LoVo (cell line): Measurements from ENCODE around the gene CACNA1H.
"Not testable (repeated sequence)": the region's sequence is repeated elsewhere in the genome, so short reads cannot be mapped to it uniquely, and the experiment has no call there.

Experiments used
- DNase-seq: peaks from one replicate; pipeline ENCODE4 v3.0.0-alpha.2; 2016; ENCODE audit warnings: low spot score

Gene CACNA1H

DNA sequence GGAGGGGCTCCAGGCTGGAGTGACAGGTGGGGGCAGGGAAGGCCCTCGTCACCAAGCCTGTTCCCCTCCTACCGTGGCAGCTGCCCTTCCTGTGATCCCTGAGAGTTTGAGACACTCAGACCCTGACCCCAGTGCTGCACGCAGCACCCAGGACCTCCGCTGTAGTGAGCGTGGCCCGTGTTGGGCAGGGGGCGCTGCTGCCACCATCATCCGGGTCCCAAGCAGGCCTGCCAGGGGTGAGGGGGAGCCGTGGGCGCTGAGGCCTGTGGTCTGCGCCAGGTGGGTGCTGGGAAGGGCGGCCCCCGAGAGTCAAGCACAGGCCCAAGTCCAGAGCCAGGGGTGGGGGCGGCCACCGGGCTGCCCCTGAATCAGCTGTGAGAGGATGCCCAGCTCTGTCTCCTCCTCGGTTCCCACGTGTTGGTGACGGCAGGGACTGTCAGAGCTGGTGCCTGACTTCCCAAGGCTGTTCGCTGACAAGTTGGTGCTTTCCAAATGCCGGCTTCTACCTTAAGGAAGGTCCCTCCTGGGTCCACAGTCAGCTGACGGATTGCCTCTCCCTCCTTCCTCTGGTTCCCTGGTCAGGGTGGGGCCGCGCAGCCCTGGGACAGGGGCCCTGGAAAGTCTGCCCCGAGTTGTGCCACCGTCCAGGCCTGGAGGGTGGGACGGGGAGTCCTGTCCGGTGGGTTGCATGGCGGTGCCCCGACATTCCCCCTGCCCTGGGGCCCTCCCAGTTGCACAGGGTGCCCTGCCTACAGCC lies 41.1 kb downstream of the CACNA1H start:
- no peak for DNase-seq

DNA sequence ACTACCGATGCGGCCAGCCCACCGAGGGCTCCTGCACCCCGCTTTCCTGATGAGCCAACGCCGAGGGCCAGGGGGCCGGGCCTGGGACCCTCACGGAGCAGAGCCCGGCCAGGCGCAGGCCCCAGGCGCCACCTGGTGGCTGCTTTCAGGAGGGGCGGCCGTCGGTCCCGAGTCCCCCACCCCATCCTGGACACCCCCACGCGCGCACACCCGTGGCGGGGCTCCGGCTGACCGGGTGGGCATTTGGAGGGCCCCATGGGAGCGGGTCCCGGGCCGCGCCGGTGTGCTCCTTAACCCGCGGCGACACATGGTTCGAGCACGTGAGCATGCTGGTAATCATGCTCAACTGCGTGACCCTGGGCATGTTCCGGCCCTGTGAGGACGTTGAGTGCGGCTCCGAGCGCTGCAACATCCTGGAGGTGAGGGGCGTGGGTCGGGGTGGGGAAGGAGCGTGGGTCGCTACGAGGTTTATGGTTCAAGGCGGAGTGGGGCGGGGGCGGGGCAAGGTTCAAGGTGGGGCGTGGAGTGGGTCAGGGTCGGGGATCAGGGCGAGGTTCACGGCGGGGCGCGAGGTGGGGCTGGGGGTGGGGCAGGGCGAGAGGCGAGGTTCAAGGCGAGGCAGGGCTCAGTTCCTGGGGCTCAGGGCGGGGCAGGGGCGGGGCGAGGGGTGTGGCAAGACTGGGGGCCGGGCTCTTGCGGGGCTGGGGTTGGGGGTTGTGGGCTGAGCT lies 41.9 kb downstream of the CACNA1H start:
- no peak for DNase-seq

DNA sequence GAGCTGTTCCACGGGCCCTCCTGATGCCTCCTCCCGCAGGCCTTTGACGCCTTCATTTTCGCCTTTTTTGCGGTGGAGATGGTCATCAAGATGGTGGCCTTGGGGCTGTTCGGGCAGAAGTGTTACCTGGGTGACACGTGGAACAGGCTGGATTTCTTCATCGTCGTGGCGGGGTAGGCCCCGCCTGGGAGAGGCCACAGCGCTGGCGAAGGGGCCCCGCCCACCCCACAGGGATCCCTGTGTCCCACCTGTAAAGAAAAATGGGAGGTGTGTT lies 42.4 kb downstream of the CACNA1H start:
- no peak for DNase-seq

DNA sequence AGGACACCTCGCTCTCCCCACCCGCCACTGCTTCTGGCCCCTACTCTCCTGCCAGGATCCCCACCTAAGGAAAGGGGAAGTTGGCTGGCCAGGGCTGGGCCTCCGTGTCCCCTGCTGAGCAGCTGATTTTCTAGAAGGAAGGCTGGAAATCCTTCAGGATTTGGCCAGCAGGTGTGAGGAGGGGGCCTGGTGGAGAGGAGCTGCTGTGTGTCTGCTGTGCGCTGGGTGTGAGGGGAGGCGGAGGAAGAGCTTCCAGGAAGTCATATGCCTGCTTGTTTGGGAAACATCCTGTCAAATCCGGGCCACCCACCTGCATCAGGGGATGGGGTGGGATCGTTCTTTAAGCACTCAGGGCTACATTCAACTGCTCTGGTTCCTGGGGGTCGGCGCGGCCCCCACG lies 43.6 kb downstream of the CACNA1H start:
- no peak for DNase-seq

DNA sequence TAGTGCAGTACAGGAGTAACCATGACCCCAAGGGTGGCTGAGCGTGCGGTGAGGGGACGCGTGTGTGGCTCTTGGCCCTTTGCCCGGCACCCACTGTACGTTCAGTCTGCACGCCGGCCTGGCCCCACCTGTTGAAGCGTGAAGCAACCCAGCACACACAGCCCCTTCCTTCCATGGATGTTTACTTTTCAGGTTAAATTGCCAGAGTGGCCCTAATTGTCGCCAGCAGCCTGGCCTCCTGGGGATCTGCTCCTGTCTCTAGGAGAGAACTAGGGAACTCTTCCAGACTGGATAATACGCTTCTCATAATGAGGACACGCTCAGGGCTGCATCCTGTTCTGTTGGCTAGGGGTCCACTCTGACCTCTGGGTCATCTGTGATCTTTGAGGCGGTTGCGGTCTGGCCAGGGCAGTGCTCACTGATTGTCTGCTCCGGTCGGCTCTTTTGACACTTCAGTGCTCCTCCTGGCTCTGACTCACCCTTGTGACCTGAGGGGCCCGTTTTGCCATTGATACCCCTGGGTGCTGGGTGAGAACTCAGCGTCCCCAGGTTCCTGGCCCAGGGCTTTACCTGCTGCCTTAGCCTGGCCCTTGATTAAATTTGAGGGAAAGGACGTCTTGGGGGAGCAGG lies 44.4 kb downstream of the CACNA1H start:
- DNase-seq: no peak

DNA sequence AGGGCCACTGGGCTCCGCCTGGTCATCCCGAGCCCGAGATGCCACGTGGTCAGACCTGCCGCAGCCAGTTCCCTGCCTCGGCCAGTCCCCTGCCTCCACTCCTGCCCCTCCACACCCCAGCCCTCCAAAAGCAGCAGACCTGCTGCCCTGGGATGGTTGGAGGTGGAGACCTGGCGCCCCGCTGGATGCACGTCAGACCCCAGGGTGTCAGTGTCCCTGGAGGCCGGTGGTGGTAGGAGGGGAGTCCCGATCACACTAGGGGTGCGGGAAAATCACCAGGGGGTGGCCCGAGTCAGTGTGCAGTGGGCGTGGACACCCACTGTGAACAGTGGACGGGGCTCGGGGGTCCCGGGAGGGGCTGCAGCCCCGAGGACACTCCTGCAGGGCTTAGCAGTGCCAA lies 45.3 kb downstream of the CACNA1H start:
- DNase-seq: no peak

DNA sequence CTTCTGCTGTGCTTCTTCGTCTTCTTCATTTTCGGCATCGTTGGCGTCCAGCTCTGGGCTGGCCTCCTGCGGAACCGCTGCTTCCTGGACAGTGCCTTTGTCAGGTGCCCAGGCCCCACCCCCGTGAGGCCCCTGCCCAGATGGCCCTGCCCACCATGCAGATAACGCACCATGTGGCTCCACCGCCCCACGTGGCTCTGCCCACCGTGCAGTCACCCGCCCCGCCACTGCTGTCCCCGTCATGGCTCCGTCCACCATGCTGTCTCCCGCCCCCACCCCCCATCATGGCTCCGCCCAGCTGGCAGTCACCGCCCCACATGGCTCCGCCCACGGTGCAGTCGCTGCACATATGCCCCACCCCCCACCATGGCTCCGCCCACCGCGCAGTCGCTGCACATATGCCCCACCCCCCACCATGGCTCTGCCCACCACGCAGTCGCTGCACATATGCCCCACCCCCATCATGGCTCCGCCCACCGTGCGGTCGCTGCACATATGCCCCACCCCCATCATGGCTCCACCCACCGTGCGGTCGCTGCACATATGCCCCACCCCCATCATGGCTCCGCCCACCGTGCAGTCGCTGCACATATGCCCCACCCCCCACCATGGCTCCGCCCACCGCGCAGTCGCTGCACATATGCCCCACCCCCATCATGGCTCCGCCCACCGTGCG lies 45.9 kb downstream of the CACNA1H start:
- DNase-seq: not testable (repeated sequence)

DNA sequence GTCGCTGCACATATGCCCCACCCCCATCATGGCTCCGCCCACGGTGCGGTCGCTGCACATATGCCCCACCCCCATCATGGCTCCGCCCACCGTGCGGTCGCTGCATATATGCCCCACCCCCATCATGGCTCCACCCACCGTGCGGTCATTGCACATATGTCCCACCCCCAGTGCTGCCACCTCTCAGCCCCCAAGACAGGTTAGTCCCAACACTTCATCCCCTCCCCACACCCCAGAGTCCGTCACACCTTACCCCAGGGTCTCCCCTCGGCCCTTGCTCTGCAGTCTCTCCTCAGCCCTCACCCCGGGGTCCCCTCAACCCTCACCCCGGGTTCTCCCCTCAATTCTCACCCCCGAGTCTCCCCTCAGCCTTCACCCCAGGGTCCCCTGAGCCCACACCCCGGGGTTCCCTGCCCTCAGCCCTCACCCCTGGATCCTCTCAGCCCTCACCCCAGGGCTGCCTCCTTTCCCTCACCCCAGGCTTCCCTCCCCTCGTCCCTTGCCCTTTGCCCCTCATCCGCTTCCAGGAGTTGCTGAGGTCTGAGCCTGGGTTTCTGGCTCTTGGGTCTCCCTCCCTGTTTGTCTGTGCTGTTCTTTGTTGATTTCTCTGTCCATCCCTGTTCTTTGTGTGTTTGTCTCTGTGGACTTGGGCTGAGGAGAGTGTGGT lies 46.6 kb downstream of the CACNA1H start:
- no peak for DNase-seq

DNA sequence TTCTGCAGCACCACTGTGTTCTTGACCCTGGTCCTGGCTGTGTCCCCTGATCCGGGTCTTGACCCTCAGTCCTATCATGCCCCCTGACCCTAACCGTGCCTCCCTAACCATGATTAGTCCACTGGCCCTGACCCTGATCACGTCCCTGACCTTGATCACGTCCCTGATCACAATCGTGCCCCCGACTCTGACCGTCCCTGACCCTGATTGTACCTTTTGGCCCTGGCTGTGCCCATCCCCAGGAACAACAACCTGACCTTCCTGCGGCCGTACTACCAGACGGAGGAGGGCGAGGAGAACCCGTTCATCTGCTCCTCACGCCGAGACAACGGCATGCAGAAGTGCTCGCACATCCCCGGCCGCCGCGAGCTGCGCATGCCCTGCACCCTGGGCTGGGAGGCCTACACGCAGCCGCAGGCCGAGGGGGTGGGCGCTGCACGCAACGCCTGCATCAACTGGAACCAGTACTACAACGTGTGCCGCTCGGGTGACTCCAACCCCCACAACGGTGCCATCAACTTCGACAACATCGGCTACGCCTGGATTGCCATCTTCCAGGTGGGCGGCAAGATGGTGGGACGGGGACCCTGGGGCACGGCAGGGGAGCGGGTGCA lies 47.2 kb downstream of the CACNA1H start:
- DNase-seq: no peak

DNA sequence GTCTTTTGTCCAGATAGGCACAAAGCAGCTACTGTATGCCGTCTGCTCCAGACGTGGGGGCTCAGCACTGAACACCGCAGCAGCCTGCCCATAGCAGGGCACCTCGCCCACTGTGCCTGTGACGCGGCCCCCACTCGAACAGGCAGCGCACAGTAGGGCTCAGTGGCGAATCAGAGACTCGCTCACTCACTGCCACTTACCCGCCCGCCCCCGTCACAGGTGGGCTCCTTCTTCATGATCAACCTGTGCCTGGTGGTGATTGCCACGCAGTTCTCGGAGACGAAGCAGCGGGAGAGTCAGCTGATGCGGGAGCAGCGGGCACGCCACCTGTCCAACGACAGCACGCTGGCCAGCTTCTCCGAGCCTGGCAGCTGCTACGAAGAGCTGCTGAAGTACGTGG lies 48.5 kb downstream of the CACNA1H start:
- DNase-seq: no peak

DNA sequence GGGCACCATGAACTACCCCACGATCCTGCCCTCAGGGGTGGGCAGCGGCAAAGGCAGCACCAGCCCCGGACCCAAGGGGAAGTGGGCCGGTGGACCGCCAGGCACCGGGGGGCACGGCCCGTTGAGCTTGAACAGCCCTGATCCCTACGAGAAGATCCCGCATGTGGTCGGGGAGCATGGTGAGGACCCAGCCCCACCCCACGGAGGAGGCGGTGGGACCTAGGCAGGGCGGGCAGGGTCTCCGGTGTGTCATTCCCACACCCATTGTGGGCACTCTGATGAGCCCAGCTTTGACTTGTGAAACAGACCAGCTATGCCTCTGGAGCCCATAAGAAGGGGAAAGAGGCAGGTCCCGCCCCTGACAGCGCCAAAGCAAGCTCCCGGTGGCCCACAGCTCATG lies 49.4 kb downstream of the CACNA1H start:
- DNase-seq: no peak

DNA sequence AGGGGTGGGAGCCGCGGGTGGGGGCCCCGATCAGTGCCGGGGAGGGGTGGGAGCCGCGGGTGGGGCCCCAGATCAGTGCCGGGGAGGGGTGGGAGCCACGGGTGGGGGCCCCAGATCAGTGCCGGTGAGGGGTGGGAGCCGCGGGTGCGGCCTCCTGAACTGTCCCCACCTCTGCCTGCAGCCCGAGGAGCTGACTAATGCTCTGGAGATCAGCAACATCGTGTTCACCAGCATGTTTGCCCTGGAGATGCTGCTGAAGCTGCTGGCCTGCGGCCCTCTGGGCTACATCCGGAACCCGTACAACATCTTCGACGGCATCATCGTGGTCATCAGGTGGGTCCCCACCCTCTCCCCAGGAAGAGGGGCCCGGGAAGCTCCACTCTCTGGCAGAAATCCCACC lies 52.0 kb downstream of the CACNA1H start:
- no peak for DNase-seq

DNA sequence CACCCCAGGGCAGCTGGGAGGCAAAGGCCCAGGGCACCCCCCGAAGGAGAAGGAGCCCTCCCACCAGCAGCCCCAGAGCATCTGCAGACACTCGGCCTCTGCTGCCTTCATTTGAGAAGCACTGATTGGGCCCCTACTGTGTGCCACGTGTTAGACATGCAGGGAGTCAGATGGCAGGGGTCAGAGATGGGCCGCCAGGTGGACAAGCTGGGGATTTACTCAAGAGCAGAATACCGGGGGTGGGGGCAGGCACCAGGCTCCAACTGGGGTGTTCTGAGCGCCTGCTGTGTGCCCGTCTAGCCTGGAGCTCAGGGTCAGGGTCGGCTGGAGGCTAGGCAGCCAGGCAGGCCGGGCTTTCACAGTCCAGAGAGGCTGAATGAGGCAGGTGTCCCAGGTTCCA lies 53.4 kb downstream of the CACNA1H start:
- DNase-seq: no peak

DNA sequence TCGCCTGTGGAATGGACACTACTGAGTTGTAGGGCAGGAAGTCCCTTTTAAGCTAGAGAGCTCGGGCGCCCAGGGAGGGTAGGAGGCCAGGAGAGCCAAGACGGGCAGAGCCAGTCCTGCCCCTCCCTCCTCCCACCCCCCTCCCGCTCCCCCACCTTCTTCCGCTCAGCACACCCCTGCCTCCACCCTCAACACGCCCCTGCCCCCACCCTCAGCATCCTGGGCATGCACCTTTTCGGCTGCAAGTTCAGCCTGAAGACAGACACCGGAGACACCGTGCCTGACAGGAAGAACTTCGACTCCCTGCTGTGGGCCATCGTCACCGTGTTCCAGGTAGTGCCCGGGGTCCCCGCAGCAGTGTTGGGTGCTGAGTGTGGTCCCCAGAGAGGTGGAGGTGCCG lies 53.9 kb downstream of the CACNA1H start:
- no peak for DNase-seq

DNA sequence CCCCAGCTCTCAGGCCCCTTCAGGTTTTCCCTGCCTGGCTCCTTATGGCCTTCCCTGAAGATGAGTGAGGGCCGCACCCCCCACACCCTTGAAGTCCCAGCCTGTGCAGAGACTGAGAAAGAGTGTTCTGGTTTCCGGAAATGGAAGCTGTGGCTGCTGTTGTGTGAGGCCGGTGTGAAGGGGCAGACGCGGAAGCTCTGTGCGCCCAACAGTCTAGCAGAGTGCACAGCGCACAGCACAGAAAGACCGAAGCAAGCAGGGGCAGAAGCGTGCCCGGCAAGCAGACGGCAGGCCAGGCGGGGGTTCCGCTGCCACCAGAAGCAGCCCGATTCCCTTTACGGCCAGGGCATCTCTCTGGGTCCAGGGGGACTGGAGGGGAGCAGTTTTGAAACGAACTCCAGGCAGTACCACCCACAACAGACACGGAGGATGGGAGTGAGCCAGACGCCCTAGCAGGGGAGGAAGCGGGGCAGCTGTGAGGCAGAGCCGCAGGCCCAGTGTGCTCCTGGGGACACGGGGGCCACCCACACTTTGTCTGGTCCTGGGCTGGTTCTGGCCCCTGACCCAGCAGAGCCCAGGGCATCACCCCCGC lies 55.4 kb downstream of the CACNA1H start:
- no peak for DNase-seq

DNA sequence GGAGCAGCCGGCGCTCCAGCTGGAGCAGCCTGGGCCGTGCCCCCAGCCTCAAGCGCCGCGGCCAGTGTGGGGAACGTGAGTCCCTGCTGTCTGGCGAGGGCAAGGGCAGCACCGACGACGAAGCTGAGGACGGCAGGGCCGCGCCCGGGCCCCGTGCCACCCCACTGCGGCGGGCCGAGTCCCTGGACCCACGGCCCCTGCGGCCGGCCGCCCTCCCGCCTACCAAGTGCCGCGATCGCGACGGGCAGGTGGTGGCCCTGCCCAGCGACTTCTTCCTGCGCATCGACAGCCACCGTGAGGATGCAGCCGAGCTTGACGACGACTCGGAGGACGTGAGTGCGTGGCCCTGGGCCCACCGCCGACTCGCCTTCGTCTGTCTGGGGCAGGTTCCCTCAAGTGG lies 56.2 kb downstream of the CACNA1H start:
- DNase-seq: no peak

DNA sequence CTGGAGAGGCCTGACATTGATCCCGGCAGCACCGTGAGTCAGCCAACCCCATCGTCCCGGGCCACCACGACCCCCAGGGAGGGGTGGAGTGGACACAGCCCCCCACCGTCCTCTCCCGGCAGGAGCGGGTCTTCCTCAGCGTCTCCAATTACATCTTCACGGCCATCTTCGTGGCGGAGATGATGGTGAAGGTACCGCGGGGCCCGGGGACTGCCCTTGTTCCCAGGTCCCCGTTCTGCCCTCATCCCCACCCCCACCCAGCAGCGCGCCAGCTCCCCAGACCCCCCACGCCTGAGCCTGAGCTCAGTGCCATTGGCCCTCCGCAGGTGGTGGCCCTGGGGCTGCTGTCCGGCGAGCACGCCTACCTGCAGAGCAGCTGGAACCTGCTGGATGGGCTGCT lies 57.6 kb downstream of the CACNA1H start:
- no peak for DNase-seq

DNA sequence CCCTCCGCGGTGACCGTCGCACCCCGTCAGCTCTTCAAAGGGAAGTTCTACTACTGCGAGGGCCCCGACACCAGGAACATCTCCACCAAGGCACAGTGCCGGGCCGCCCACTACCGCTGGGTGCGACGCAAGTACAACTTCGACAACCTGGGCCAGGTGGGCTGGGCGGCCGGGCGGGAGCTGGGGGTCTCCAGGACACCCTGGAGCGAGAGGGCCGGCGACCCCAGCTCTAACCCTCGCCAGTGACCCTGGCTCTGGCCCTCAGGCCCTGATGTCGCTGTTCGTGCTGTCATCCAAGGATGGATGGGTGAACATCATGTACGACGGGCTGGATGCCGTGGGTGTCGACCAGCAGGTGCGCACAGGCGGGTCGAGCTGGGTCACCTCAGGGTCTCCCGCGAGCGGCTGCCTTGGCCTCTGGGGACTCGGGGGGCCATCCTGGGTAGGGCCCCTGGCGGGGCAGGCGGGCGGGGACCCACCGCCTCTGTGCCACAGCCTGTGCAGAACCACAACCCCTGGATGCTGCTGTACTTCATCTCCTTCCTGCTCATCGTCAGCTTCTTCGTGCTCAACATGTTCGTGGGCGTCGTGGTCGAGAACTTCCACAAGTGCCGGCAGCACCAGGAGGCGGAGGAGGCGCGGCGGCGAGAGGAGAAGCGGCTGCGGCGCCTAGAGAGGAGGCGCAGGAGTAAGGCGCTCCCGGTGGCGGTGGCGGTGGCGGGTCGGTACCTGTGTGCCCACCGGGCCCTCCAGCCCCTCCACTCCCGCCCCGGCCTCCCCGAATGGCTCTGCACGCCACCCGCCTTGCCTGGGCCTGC lies 58.8 kb downstream of the CACNA1H start:
- DNase-seq: no peak

DNA sequence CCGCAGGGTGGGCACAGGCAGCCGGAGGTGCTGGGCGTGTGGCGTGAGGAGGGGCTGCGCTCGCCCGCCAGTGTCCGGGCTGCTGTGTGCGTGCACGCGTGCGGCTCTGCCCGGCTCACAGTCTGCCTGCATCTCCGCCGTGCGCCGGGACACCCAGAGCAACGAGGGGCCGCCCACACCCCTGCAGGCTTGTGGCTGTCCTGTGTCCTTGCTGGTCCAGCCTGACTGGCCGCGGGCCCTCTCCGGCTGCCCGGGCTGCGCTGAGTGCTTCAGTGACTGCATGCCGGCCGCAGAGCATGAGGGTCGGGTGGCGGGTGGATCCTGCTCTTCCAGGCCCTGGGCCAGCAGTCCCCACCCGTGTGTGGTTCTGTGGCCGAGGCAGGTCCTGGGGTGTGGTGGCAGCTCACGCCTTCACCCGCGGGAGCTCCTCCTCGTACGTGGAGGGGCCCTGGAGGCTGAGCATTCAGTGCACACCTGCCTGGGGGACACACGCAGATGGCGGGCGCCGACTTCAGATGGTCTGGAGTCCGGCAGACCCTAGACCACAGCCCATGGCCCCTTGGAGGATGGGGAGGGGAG lies 59.8 kb downstream of the CACNA1H start:
- no peak for DNase-seq

DNA sequence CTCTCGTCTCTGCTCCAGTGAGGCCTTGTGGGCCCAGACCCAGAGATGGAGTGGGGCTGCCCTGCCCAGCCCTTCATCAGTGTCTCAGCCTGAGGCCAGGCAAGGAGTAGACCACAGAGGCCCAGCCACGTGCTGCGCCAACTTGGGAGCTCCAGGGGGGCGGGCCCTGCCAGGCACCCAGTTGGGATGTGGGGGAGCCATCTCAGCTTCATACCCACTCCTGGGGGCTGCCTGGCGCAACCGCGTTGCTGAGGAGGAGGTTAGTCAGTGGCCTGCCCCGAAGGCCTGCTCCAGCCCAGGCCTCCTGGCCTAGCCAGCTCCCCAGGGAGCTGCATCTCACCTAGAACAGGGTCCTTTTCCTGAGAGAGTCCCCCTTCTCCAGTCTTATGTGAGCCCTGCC lies 60.3 kb downstream of the CACNA1H start:
- DNase-seq: no peak
